Neural cell (in vitro differentiated cells): ENCODE results near the gene LRMDA. TPM values are rescaled to one million over a fixed set of nuclear protein-coding genes. Genes with fewer than 3 reads are reported as not detected.
A peak's percentile ranks its signal among the peaks of the same experiment; 100 is the strongest.

Experiments
- H2AFZ ChIP-seq: fragments of 200-600, 300-800 bp; sonication (generic), shearing (Covaris generic); 2 replicates; pipeline ENCODE4 v1.6.0; 2014; ENCODE audit warnings: low read depth, mild to moderate bottlenecking, antibody characterized with exemption, low read length, moderate library complexity
- H3F3A ChIP-seq: fragments of 200-600 bp; shearing (Covaris generic); 2 replicates; pipeline ENCODE4 v1.6.1; 2016; ENCODE audit warnings: mild to moderate bottlenecking, moderate library complexity, mixed read lengths, antibody characterized with exemption, low read length; ENCODE audit not compliant: insufficient read depth, poor library complexity, severe bottlenecking
- H3K27ac ChIP-seq: fragments of 200-600, 300-800 bp; sonication (generic), shearing (Covaris generic); 2 replicates; pipeline ENCODE4 v1.5.1; 2014; ENCODE audit warnings: mild to moderate bottlenecking, low read length, moderate library complexity
- H3K27me3 ChIP-seq: fragments of 300-800, 200-600 bp; sonication (generic), shearing (Covaris generic); 2 replicates; pipeline ENCODE4 v1.6.0; 2014; ENCODE audit warnings: mild to moderate bottlenecking, low read depth, low read length, moderate library complexity; ENCODE audit not compliant: insufficient read depth
- H3K36me3 ChIP-seq: fragments of 300-800, 200-600 bp; sonication (generic), shearing (Covaris generic); 2 replicates; pipeline ENCODE4 v1.5.1; 2014; ENCODE audit warnings: mild to moderate bottlenecking, antibody characterized with exemption, low read length, moderate library complexity; ENCODE audit not compliant: insufficient read depth
- H3K4me2 ChIP-seq: fragments of 300-800, 200-600 bp; sonication (generic), shearing (Covaris generic); 2 replicates; pipeline ENCODE4 v1.6.0; 2014; ENCODE audit warnings: mild to moderate bottlenecking, low read length
- H3K4me3 ChIP-seq: fragments of 300-800, 200-600 bp; sonication (generic), shearing (Covaris generic); 2 replicates; pipeline ENCODE4 v1.5.1; 2014; ENCODE audit warnings: mild to moderate bottlenecking, low read length, moderate library complexity
- H3K79me2 ChIP-seq: fragments of 200-600 bp; shearing (Covaris generic); replicated peaks from 2 replicates; pipeline ENCODE4 v1.6.0; 2014; ENCODE audit warnings: mild to moderate bottlenecking, low read length, moderate library complexity; ENCODE audit not compliant: insufficient read depth
- H3K9ac ChIP-seq: fragments of 300-800, 200-600 bp; sonication (generic), shearing (Covaris generic); 2 replicates; pipeline ENCODE4 v1.6.1; 2016; ENCODE audit warnings: mild to moderate bottlenecking, low read length, mixed read lengths
- H3K9me2 ChIP-seq: fragments of 200-600 bp; shearing (Covaris generic); 2 replicates; pipeline ENCODE4 v1.6.1; 2016; ENCODE audit warnings: mild to moderate bottlenecking, low read length, mixed read lengths; ENCODE audit not compliant: insufficient read depth
- H3K9me3 ChIP-seq: fragments of 200-600, 300-800 bp; sonication (generic), shearing (Covaris generic); 2 replicates; pipeline ENCODE4 v1.6.1; 2016; ENCODE audit warnings: mild to moderate bottlenecking, mixed run types, low read length, moderate library complexity, mixed read lengths
- H4K20me1 ChIP-seq: fragments of 200-600 bp; shearing (Covaris generic); 2 replicates; pipeline ENCODE4 v1.6.1; 2016; ENCODE audit warnings: mild to moderate bottlenecking, mixed run types; ENCODE audit not compliant: insufficient read depth
- EP300 ChIP-seq: fragments of 450-650 bp; conservative IDR thresholded peaks from 2 replicates; pipeline ENCODE4 v1.6.1; 2014; ENCODE audit warnings: antibody characterized with exemption, mild to moderate bottlenecking, moderate library complexity; ENCODE audit not compliant: poor library complexity, severe bottlenecking
- EZH2 ChIP-seq: fragments of 200-600, 300-800 bp; shearing (Covaris generic), sonication (generic); IDR thresholded peaks from 2 replicates; pipeline ENCODE4 v1.6.1; 2014; ENCODE audit warnings: antibody characterized with exemption, low read length, borderline replicate concordance, mild to moderate bottlenecking; ENCODE audit not compliant: insufficient read depth, poor library complexity, severe bottlenecking
- MXI1 ChIP-seq: fragments of 450-650 bp; conservative IDR thresholded peaks from 2 replicates; pipeline ENCODE4 v1.6.1; 2014; ENCODE audit warnings: antibody characterized with exemption, mild to moderate bottlenecking; ENCODE audit not compliant: poor library complexity, severe bottlenecking
- POLR2AphosphoS5 ChIP-seq: IDR thresholded peaks from 2 replicates; pipeline ENCODE4 v1.6.1; 2012
- RAD21 ChIP-seq: fragments of 450-650 bp; conservative IDR thresholded peaks from 2 replicates; pipeline ENCODE4 v1.6.1; 2014; ENCODE audit warnings: antibody characterized with exemption, mild to moderate bottlenecking, moderate library complexity
- SMC3 ChIP-seq: fragments of 450-650 bp; conservative IDR thresholded peaks from 2 replicates; pipeline ENCODE4 v1.6.1; 2014; ENCODE audit warnings: antibody characterized with exemption, mild to moderate bottlenecking, moderate library complexity; ENCODE audit not compliant: poor library complexity
- TAF1 ChIP-seq: IDR thresholded peaks from 2 replicates; pipeline ENCODE4 v1.6.1; 2012; ENCODE audit warnings: low read depth
- polyA plus RNA-seq: library from polyadenylated mRNA; depleted of rRNA; stranded (reverse); fragments of >200 nt; gene quantifications from 2 replicates; pipeline ENCODE4 v1.2.3, GENCODE V29; 2014
- TF ChIP-seq, protein P1 (sequence below): fragments of 450-650 bp; IDR thresholded peaks from 2 replicates; pipeline ENCODE4 v1.5.1; 2014; ENCODE audit warnings: antibody characterized with exemption, mild to moderate bottlenecking, moderate library complexity; ENCODE audit not compliant: poor library complexity, severe bottlenecking
- TF ChIP-seq, protein P2 (sequence below): IDR thresholded peaks from 2 replicates; pipeline ENCODE4 v1.6.1; 2012; ENCODE audit warnings: borderline replicate concordance

Gene LRMDA
- polyA plus RNA-seq, 1 donor from 2014 or later = 5.6 TPM

DNA sequence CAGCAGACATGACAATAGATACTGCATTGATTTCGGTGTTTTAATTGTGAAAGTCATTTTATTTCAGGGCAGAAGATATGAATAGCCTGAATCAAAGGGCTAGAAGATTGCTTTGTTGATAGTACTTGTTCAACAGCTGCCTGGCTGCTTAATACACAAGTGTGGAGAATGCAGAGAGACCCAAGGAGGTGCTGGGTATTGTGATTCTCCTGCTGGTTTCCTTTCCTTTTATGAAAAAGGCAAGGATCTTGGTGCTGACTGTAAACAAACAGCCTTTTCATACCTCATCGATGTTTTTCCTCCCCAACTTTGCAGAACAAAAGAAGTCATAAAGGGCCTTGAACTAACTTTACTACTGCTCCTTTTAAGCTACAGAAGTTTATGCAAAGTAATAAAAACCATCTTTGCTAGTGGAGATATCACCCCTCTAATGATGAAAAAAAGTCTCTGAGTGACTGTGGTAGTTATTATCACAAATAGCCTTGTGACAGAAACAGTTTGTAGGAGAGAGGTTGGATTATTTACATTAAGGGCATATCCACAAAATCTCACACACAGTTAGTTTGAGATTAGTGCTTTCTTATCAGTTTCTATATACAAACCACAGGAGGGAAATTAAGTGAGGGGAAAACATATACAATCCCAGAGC, 800.0 kb downstream of the LRMDA start:
- H3K4me3 ChIP-seq = peak overlapping the region; percentile 1
- no peak overlapping the region for H2AFZ ChIP-seq
- H3K4me2 ChIP-seq = no peak overlapping the region

GRCh38 chr10:76234499-76235226, 803.2 kb downstream of the LRMDA start:
- Histone ChIP-seq H3K79me2 (no peaks in the 10 kb centered on the region), H2AFZ (no peak overlapping the region), H3K9me2 (no peaks in the 10 kb centered on the region), H3F3A (no peaks in the 10 kb centered on the region), H4K20me1 (no peaks in the 10 kb centered on the region), H3K27ac (no peak overlapping the region), H3K9me3 (no peaks in the 10 kb centered on the region), H3K9ac (no peak overlapping the region), H3K4me2 (no peak overlapping the region), H3K4me3 (no peak overlapping the region), H3K36me3 (no peaks in the 10 kb centered on the region), H3K27me3 (peaks cover 14% of the 10 kb centered on the region)
- TF ChIP-seq POLR2AphosphoS5 (no peak), TAF1 (no peak), EP300 (no peak), RAD21 (no peak), MXI1 (no peak), EZH2 (no peak), SMC3 (no peak)
- TF ChIP-seq, protein P1, sequence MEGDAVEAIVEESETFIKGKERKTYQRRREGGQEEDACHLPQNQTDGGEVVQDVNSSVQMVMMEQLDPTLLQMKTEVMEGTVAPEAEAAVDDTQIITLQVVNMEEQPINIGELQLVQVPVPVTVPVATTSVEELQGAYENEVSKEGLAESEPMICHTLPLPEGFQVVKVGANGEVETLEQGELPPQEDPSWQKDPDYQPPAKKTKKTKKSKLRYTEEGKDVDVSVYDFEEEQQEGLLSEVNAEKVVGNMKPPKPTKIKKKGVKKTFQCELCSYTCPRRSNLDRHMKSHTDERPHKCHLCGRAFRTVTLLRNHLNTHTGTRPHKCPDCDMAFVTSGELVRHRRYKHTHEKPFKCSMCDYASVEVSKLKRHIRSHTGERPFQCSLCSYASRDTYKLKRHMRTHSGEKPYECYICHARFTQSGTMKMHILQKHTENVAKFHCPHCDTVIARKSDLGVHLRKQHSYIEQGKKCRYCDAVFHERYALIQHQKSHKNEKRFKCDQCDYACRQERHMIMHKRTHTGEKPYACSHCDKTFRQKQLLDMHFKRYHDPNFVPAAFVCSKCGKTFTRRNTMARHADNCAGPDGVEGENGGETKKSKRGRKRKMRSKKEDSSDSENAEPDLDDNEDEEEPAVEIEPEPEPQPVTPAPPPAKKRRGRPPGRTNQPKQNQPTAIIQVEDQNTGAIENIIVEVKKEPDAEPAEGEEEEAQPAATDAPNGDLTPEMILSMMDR = no peak
- TF ChIP-seq, protein P2, sequence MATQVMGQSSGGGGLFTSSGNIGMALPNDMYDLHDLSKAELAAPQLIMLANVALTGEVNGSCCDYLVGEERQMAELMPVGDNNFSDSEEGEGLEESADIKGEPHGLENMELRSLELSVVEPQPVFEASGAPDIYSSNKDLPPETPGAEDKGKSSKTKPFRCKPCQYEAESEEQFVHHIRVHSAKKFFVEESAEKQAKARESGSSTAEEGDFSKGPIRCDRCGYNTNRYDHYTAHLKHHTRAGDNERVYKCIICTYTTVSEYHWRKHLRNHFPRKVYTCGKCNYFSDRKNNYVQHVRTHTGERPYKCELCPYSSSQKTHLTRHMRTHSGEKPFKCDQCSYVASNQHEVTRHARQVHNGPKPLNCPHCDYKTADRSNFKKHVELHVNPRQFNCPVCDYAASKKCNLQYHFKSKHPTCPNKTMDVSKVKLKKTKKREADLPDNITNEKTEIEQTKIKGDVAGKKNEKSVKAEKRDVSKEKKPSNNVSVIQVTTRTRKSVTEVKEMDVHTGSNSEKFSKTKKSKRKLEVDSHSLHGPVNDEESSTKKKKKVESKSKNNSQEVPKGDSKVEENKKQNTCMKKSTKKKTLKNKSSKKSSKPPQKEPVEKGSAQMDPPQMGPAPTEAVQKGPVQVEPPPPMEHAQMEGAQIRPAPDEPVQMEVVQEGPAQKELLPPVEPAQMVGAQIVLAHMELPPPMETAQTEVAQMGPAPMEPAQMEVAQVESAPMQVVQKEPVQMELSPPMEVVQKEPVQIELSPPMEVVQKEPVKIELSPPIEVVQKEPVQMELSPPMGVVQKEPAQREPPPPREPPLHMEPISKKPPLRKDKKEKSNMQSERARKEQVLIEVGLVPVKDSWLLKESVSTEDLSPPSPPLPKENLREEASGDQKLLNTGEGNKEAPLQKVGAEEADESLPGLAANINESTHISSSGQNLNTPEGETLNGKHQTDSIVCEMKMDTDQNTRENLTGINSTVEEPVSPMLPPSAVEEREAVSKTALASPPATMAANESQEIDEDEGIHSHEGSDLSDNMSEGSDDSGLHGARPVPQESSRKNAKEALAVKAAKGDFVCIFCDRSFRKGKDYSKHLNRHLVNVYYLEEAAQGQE = no peak

More for the DNA sequence above, 800.0 kb downstream of the LRMDA start:
- Histone ChIP-seq H3K9me3 (no peaks in the 10 kb centered on the region), H3K79me2 (no peaks in the 10 kb centered on the region), H3K27me3 (peaks cover 18% of the 10 kb centered on the region), H3K9ac (no peak overlapping the region), H4K20me1 (no peaks in the 10 kb centered on the region), H3K27ac (no peak overlapping the region), H3K36me3 (no peaks in the 10 kb centered on the region), H3F3A (no peaks in the 10 kb centered on the region), H3K9me2 (no peaks in the 10 kb centered on the region)
- TF ChIP-seq POLR2AphosphoS5 = no peak
- TF ChIP-seq EP300 = no peak
